ENCODE results near the gene RBMXL3.

- TF ChIP-seq CTCF (conservative IDR thresholded peaks at IDR 0.05; ENCODE audit: low read length): no peak
- TF ChIP-seq EZH2phosphoT487 (IDR thresholded peaks at IDR 0.05; ENCODE audit: borderline replicate concordance, low read depth, low read length): no peak
These were observed 1.7 kb downstream of the RBMXL3 start for GRCh38 chrX:115190636-115191489.

Data from OCI-LY7 (cell line).